ENCODE measurements around the gene PDZRN4. TPM values are rescaled to one million over a fixed set of nuclear protein-coding genes. Genes with fewer than 3 reads are reported as not detected.

PDZRN4 gene
- total and polyA plus RNA-seq, 2 donors (not counting 3 experiments of a cell fraction or from before 2014, with no cell fraction given), result not detected

DNA sequence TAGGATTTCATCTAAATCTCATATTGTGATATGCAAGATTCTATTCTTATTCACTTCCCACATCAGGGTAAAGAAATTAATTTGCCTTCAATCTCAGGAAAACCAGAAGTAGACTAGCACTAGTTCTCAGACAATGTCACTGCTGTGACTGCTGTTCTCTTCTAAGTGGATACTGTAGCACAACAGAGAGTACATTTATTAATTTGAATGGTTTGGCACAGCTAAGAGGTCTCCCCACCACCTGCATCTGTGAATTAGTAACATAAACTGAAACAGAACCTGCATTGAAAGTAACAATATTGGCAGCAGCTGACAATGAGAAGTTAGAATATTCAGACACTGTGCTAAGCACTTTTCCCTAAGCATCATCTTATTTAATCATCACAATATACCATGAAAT is 253.1 kb downstream of the PDZRN4 start:
- no peaks in the 10 kb centered on the region for H4K20me1 ChIP-seq (replicated peaks; ENCODE audit: control insufficient read depth, extremely low read depth, insufficient read depth, low read length)
- TF ChIP-seq GATA2 (IDR thresholded peaks at IDR 0.05; ENCODE audit: insufficient read depth, insufficient read length, low read depth, low read length), result no peak
- TF ChIP-seq, protein P1, sequence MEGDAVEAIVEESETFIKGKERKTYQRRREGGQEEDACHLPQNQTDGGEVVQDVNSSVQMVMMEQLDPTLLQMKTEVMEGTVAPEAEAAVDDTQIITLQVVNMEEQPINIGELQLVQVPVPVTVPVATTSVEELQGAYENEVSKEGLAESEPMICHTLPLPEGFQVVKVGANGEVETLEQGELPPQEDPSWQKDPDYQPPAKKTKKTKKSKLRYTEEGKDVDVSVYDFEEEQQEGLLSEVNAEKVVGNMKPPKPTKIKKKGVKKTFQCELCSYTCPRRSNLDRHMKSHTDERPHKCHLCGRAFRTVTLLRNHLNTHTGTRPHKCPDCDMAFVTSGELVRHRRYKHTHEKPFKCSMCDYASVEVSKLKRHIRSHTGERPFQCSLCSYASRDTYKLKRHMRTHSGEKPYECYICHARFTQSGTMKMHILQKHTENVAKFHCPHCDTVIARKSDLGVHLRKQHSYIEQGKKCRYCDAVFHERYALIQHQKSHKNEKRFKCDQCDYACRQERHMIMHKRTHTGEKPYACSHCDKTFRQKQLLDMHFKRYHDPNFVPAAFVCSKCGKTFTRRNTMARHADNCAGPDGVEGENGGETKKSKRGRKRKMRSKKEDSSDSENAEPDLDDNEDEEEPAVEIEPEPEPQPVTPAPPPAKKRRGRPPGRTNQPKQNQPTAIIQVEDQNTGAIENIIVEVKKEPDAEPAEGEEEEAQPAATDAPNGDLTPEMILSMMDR (IDR thresholded peaks at IDR 0.05; ENCODE audit: extremely low read depth in 1 of 2, insufficient read depth in 1 of 2, low read depth in 1 of 2, low read length in 2 of 2), result no peak
- TF ChIP-seq POLR2AphosphoS5 (IDR thresholded peaks at IDR 0.05; ENCODE audit: insufficient read depth, low read depth, low read length), result no peak
- no peak for TF ChIP-seq EZH2 (IDR thresholded peaks at IDR 0.05; ENCODE audit: borderline replicate concordance, low read depth, low read length, severe bottlenecking)
- TF ChIP-seq MYC (IDR thresholded peaks at IDR 0.05; ENCODE audit: low read depth, low read length), result no peak
- no peak for TF ChIP-seq JUN (IDR thresholded peaks at IDR 0.05; ENCODE audit: borderline replicate concordance, insufficient read depth, insufficient read length, low read depth)
- TF ChIP-seq FOS (IDR thresholded peaks at IDR 0.05; ENCODE audit: borderline replicate concordance, insufficient read depth, low read length), result no peak
- TF ChIP-seq POLR2A (IDR thresholded peaks at IDR 0.05; ENCODE audit: low read depth, low read length), result no peak
- TF ChIP-seq, protein P2, sequence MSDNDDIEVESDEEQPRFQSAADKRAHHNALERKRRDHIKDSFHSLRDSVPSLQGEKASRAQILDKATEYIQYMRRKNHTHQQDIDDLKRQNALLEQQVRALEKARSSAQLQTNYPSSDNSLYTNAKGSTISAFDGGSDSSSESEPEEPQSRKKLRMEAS (IDR thresholded peaks at IDR 0.05; ENCODE audit: insufficient read depth, insufficient read length), result no peak
- H3K79me2 ChIP-seq (ENCODE audit: control insufficient read depth, insufficient read depth, low read length), result no peaks in the 10 kb centered on the region
- intact Hi-C loops (cut with micrococcal nuclease) (loop anchor here (5.0 kb wide), 1 partner anchor 581 kb away; no protein-coding TSS in a partner anchor), dilution Hi-C loops (cut with MboI; ENCODE audit: extremely low pct_ligation_motif_present, low sequenced_read_pairs) (no loop called here)
- no peaks in the 10 kb centered on the region for H3K4me1 ChIP-seq (ENCODE audit: control insufficient read depth, extremely low read depth, insufficient read depth, low read length)
- H3K9me1 ChIP-seq (replicated peaks; ENCODE audit: control insufficient read depth, extremely low read depth, insufficient read depth, low read length), result no peaks in the 10 kb centered on the region
- no peaks in the 10 kb centered on the region for H3K9me3 ChIP-seq (replicated peaks; ENCODE audit: control insufficient read depth, insufficient read depth, low read length)
- POLR2A ChIA-PET, result no interaction called here
- no peak overlapping the region for H3K4me2 ChIP-seq (ENCODE audit: insufficient read depth, low read length)
- no peak overlapping the region for H3K4me3 ChIP-seq (replicated peaks in 1 of 3; ENCODE audit: insufficient read depth in 1 of 3, low read depth in 1 of 3, low read length in 3 of 3)
- CTCF ChIA-PET, result interaction anchor here (0.9 kb wide), 1 partner anchor 222 kb away, joined by 3 read pairs; no protein-coding TSS in a partner anchor
- no TSS peak for BruUV-seq (replicated peaks)
- DNase-seq (ENCODE audit: low read depth, low spot score) (no peak), FAIRE-seq (peak; percentile 28)
- no peaks in the 10 kb centered on the region for H3K36me3 ChIP-seq (ENCODE audit: control insufficient read depth in 2 of 2, extremely low read depth in 1 of 2, insufficient read depth in 2 of 2, low read length in 2 of 2)
- no peaks in the 10 kb centered on the region for H3K27me3 ChIP-seq (ENCODE audit: control insufficient read depth in 2 of 2, insufficient read depth in 2 of 2, low read length in 2 of 2)
- no peak overlapping the region for H3K9ac ChIP-seq (replicated peaks; ENCODE audit: extremely low read depth, insufficient read depth, low read length)
- H3K27ac ChIP-seq (ENCODE audit: insufficient read depth, low read depth, low read length), result no peak overlapping the region
- no peak overlapping the region for H2AFZ ChIP-seq (ENCODE audit: low read depth, low read length)
